ENCODE data around the gene RASIP1.

The RASIP1 gene

DNA sequence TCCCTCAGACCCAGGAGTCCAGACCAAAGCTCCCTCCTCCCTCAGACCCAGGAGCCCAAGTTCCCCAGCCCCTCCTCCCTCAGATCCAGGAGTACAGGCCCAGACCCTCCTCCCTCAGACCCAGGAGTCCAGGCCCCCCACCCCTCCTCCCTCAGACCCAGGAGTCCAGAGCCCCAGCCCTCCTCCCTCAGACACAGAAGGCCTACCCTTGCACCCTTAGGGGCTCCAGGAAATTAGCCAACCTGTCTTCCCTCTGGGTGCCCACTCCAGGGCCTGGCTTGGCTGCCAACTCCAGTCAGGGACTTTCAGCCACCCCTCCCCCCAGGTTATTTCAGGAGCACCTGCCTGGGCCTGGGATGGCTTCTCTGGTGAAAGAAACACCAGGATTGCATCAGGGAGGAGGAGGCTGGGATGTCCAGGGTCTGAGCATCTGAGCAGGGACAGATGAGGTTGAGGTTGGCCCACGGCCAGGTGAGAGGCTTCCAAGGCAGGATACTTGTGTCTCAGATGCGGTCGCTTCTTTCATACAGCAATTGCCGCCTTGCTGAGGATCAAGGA is 14.8 kb upstream of the RASIP1 start, which contains the start of gene FGF21:
Gene FGF21, plus strand, starts transcription at position 441 of the 558 bp plus-strand sequence. CDS start 713 bp downstream, outside the sequence.
- no peaks in the 10 kb centered on the region; the same call in 1 of the 2 replicates for H3K4me1 ChIP-seq
- H3K36me3 ChIP-seq = no peaks in the 10 kb centered on the region
- no peak within 1 kb of the TSS for H3K4me3 ChIP-seq (ENCODE audit: low read depth, low read length)
- peaks cover 11% of the 10 kb centered on the region for H3K27me3 ChIP-seq
- no peaks in the 10 kb centered on the region for H3K9me3 ChIP-seq
- DNase-seq = no peak
- TF ChIP-seq, protein P1, sequence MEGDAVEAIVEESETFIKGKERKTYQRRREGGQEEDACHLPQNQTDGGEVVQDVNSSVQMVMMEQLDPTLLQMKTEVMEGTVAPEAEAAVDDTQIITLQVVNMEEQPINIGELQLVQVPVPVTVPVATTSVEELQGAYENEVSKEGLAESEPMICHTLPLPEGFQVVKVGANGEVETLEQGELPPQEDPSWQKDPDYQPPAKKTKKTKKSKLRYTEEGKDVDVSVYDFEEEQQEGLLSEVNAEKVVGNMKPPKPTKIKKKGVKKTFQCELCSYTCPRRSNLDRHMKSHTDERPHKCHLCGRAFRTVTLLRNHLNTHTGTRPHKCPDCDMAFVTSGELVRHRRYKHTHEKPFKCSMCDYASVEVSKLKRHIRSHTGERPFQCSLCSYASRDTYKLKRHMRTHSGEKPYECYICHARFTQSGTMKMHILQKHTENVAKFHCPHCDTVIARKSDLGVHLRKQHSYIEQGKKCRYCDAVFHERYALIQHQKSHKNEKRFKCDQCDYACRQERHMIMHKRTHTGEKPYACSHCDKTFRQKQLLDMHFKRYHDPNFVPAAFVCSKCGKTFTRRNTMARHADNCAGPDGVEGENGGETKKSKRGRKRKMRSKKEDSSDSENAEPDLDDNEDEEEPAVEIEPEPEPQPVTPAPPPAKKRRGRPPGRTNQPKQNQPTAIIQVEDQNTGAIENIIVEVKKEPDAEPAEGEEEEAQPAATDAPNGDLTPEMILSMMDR (IDR thresholded peaks at IDR 0.05; ENCODE audit: low read depth, low read length) = no peak

DNA sequence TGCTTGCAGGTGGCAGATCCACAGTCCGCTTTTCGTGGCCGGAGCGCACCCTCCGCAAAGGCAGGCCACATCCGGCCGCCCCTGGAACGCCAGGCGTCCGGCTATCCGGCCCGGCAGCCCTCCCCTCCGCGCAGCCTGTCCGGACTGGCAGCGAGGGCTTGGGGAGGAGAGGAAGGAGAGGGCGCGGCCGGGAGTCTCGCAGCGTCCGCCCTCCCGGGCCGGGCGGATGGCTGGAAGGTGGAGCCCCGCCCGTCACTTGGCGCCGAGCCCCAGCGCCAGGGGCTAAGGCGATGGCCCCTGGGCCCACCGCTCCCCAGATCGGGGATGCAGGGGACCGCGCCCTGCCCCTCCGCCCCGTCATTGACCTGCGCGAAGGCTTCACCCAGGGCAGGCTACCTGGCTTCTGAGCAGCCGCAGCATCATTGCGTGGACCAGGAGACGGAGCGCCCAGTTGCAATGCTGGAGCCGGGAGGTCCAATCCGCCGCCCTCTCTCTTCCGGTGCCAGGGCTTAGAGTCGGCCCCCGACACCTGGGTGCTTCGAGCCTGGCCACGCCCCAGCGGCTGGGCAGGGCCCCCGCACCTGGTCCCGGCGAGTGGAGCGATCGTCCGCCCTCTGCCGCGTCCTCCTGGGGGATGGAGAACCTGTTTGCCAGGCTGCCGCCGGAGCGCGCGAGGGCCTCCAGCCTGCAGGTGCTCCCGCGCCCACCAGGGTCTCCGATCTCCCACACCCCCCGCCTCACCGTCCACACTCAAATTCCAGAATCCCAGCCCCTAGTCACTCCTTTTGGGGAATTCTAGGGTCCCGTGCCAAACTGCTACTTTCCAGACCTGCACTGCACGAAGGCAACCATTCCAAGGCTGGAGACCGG is 12.3 kb upstream of the RASIP1 start, which contains the start of gene FUT1:
Gene FUT1, minus strand, starts transcription at position 146 of the 870 bp plus-strand sequence. CDS start 1,360 bp downstream, outside the sequence.
- Histone ChIP-seq H3K9me3 (no peaks in the 10 kb centered on the region), H3K27me3 (peaks cover 11% of the 10 kb centered on the region), H3K4me3 (ENCODE audit: low read depth, low read length) (peak within 1 kb of the TSS; percentile 57), H3K36me3 (no peaks in the 10 kb centered on the region), H3K4me1 (peaks cover 5% of the 10 kb centered on the region; the same call in 1 of the 2 replicates)
- TF ChIP-seq, protein P1 (IDR thresholded peaks at IDR 0.05; ENCODE audit: low read depth, low read length) = no peak; the same call in 1 of the 2 replicates
- DNase-seq = peak; percentile 54

DNA sequence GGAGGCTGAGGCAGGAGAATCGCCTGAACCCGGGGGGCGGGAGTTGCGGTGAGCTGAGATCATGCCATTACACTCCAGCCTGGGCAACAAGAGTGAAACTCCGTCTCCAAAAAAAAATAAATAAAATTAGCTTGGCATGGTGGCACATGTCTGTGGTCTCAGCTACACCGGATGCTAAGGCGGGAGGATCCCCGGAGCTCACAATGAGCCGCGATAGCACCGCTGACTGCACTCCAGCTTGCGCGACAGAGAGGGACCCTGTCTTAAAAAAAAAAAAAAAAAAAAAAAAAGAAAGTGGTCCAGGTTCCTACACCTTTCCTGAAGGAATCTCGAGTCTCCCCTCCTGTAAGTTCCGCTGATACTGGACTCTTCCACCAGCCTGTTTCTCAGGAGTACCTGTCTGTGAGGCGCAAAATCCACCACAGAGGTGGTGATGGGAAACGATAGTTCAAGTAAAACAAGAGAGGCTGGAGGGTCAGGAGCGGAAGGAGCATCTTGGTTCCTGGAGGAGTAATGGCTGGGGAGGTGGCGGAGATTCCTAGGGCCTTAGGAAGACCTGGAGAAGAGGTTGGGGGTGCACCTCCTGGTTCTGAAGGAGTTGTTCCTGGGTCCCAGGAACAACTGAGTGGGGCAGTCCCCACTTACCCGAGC is 11.6 kb upstream of the RASIP1 start:
- no peak for DNase-seq
- H3K4me3 ChIP-seq (ENCODE audit: low read depth, low read length) = peak overlapping the region; percentile 57
- H3K4me1 ChIP-seq = peaks cover 10% of the 10 kb centered on the region; the same call in 1 of the 2 replicates
- TF ChIP-seq, protein P1 (IDR thresholded peaks at IDR 0.05; ENCODE audit: low read depth, low read length) = no peak
- H3K27me3 ChIP-seq = peaks cover 11% of the 10 kb centered on the region
- H3K9me3 ChIP-seq = no peaks in the 10 kb centered on the region
- H3K36me3 ChIP-seq = no peaks in the 10 kb centered on the region

DNA sequence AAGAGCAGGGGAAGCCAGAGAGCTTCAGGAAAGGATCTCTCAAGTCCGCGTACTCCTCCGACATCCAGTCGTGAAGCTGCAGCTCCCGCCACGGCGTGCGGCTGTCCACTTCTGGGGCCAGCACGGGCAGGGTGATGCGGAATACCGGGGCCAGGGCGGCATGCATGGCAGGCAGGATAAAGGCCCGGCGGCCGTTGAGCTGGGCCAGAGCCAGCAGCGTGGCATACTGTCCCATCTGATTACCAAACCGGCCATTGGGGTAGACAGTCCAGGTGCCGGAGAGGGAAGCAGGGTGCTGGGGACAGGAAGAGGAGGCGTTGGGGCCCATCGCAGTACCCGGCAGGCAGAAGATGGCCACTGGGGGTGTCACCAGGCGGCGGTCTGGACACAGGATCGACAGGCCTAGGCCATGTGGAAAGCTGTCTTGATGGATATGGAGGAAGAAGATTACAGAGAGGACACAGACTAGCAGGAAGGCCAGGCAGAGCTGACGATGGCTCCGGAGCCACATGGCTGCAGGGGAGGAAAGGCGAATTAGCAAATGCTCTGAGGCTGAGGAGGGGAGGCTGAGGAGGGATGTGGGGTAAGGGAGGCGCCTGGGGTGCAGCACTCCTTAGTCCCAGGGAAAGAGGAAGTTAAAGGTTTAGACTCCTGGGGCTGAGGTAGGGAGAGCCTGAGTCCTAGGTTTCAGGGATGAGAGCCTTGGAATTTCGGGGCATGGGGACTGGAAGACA is 10.5 kb upstream of the RASIP1 start:
- no peaks in the 10 kb centered on the region for H3K9me3 ChIP-seq
- DNase-seq = no peak
- no peaks in the 10 kb centered on the region for H3K36me3 ChIP-seq
- peaks cover 11% of the 10 kb centered on the region for H3K27me3 ChIP-seq
- H3K4me1 ChIP-seq = peaks cover 10% of the 10 kb centered on the region; the same call in 1 of the 2 replicates
- no peak overlapping the region for H3K4me3 ChIP-seq (ENCODE audit: low read depth, low read length)
- TF ChIP-seq, protein P1 (IDR thresholded peaks at IDR 0.05; ENCODE audit: low read depth, low read length) = no peak

DNA sequence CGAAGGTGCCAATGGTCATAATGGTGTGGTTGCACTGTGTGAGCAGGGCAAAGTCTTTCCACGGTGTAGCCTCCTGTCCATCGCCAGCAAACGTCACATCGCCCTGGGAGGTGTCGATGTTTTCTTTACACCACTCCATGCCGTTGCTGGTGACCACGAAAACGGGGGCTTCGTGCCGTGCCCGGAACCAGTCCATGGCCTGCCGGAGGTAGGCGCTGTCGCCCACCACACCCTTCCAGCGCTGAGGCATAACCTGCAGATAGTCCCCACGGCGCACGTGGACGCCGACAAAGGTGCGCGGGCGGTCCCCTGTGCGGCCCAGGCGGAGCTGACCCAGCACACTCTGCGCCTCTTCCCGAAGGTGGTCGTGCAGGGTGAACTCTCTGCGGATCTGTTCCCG is 9.9 kb upstream of the RASIP1 start:
- DNase-seq = no peak
- Histone ChIP-seq H3K36me3 (no peaks in the 10 kb centered on the region), H3K4me3 (ENCODE audit: low read depth, low read length) (no peak overlapping the region), H3K27me3 (peaks cover 11% of the 10 kb centered on the region), H3K9me3 (no peaks in the 10 kb centered on the region), H3K4me1 (peaks cover 10% of the 10 kb centered on the region; the same call in 1 of the 2 replicates)
- TF ChIP-seq, protein P1 (IDR thresholded peaks at IDR 0.05; ENCODE audit: low read depth, low read length) = no peak
